GM12878 (cell line): Measurements from ENCODE around the gene TGFBRAP1. TPM values are rescaled to one million over a fixed set of nuclear protein-coding genes. Genes with fewer than 3 reads are reported as not detected.

Experiments used
- ATAC-seq: fragments of 200-7000 bp; cut with Tn5 transposase; 3 replicates; pipeline ENCODE4 v1.9.1; 2020; ENCODE audit warnings: mild to moderate bottlenecking, moderate library complexity
- BruUV-seq: library from RNA; stranded (reverse); fragments of 400-500 nt; replicated peaks from 2 replicates; lab custom pipeline; 2021; lab: Mats Ljungman, UMichigan
- CTCF ChIA-PET: fragments of 300-600 bp; sonication (Branson Sonifier 250); formaldehyde crosslinking; extraction: SDS; loops from one replicate; lab custom pipeline; 2021; ENCODE audit warnings: inconsistent platforms; lab: Yijun Ruan, JAX
- POLR2A ChIA-PET: fragments of 350-600 bp; formaldehyde crosslinking; extraction: SDS; loops from one replicate; lab custom pipeline; 2021; ENCODE audit warnings: inconsistent platforms; lab: Charles Lee
- RAD21 ChIA-PET: fragments of 300-600 bp; sonication (Branson Sonifier 250); formaldehyde crosslinking; loops from one replicate; lab custom pipeline; 2023; ENCODE audit warnings: antibody characterized with exemption; ENCODE audit not compliant: unreplicated experiment; lab: Charles Lee
- SMC1A ChIA-PET: fragments of 300-600 bp; sonication (Branson Sonifier 250); formaldehyde crosslinking; loops from one replicate; lab custom pipeline; 2023; ENCODE audit not compliant: unreplicated experiment, uncharacterized antibody; lab: Charles Lee
- DNase-seq: peaks from one replicate; pipeline ENCODE4 v3.0.0-alpha.2; 2011; ENCODE audit warnings: low read depth, low spot score
- FAIRE-seq: peaks from 3 replicates; lab custom pipeline; 2011; peaks lifted over from hg19 to GRCh38; lab: Jason Lieb, UNC
- H2AFZ ChIP-seq: 2 replicates; pipeline ENCODE4 v1.6.0; 2011; ENCODE audit warnings: low read depth, low read length, control low read depth; ENCODE audit not compliant: control insufficient read depth
- H3K27ac ChIP-seq: 2 replicates; pipeline ENCODE4 v1.5.1; 2011; ENCODE audit warnings: control low read depth; ENCODE audit not compliant: control insufficient read depth, insufficient read depth
- H3K27me3 ChIP-seq, 2 experiments: replicated peaks in 1 of 2; 2 replicates each; pipeline versions ENCODE4 v1.6.0 to v1.6.1; 2011; ENCODE audit warnings: low read length in 1 of 2; ENCODE audit not compliant: control insufficient read depth in 2 of 2, insufficient read depth in 2 of 2
- H3K36me3 ChIP-seq, 2 experiments: 2 replicates each; pipeline ENCODE4 v1.5.1; 2011; ENCODE audit warnings: low read length in 1 of 2; ENCODE audit not compliant: control insufficient read depth in 2 of 2, insufficient read depth in 2 of 2
- H3K4me1 ChIP-seq: 2 replicates; pipeline ENCODE4 v1.6.1; 2011; ENCODE audit warnings: mild to moderate bottlenecking, low read length, moderate library complexity, mixed read lengths; ENCODE audit not compliant: control insufficient read depth, insufficient read depth
- H3K4me2 ChIP-seq: 2 replicates; pipeline ENCODE4 v1.6.0; 2011; ENCODE audit warnings: control low read depth; ENCODE audit not compliant: control insufficient read depth, insufficient read depth
- H3K4me3 ChIP-seq: fragments of 200-600 bp; sonication (generic); 2 replicates; pipeline ENCODE4 v1.5.1; 2016
- H3K79me2 ChIP-seq: 2 replicates; pipeline ENCODE4 v1.6.0; 2011; ENCODE audit warnings: low read length; ENCODE audit not compliant: control insufficient read depth, insufficient read depth
- H3K9ac ChIP-seq: 2 replicates; pipeline ENCODE4 v1.8.0; 2011; ENCODE audit warnings: low read length, control low read depth, mixed read lengths; ENCODE audit not compliant: control insufficient read depth, insufficient read depth
- H3K9me3 ChIP-seq: replicated peaks from 3 replicates; pipeline ENCODE4 v1.5.1; 2011; ENCODE audit warnings: mild to moderate bottlenecking, low read length; ENCODE audit not compliant: control insufficient read depth, insufficient read depth
- H4K20me1 ChIP-seq: 2 replicates; pipeline ENCODE4 v1.6.0; 2011; ENCODE audit not compliant: control insufficient read depth, insufficient read depth
- BRCA1 ChIP-seq: IDR thresholded peaks from 2 replicates; pipeline ENCODE4 v1.6.1; 2011; ENCODE audit warnings: low read depth, low read length, improper control_type of control experiment
- CEBPB ChIP-seq, 2 experiments: fragments of 150-350 bp in 1 of 2; IDR thresholded peaks; 2 replicates each; pipeline ENCODE4 v1.6.1; 2012 to 2014; ENCODE audit warnings: low read depth in 2 of 2, low read length in 2 of 2, borderline replicate concordance in 1 of 2, inconsistent platforms in 1 of 2
- HDAC2 ChIP-seq: fragments of 200-600 bp; sonication (generic); IDR thresholded peaks from 2 replicates; pipeline ENCODE4 v1.6.1; 2017
- KAT2A ChIP-seq: conservative IDR thresholded peaks from 2 replicates; pipeline ENCODE4 v1.6.1; 2011; ENCODE audit warnings: low read depth, low read length; ENCODE audit not compliant: control insufficient read depth
- MAX ChIP-seq: IDR thresholded peaks from 2 replicates; pipeline ENCODE4 v1.6.1; 2012; ENCODE audit warnings: low read depth, low read length, improper control_type of control experiment
- MEF2B ChIP-seq: fragments of 450-650 bp; IDR thresholded peaks from 2 replicates; pipeline ENCODE4 v1.6.1; 2018; ENCODE audit warnings: mild to moderate bottlenecking, moderate library complexity; ENCODE audit not compliant: partially characterized antibody, poor library complexity, severe bottlenecking
- RELA ChIP-seq: fragments of 450-650 bp; IDR thresholded peaks from 2 replicates; pipeline ENCODE4 v1.8.0; 2014; ENCODE audit warnings: borderline replicate concordance; ENCODE audit not compliant: partially characterized antibody
- RFX5 ChIP-seq: IDR thresholded peaks from 2 replicates; pipeline ENCODE4 v1.6.1; 2011; ENCODE audit warnings: low read depth, low read length, improper control_type of control experiment
- WGBS: methylation state at CpG from one replicate; pipeline ENCODE4 v1.1.6; 2016; ENCODE audit warnings: low lambda C conversion rate; ENCODE audit not compliant: insufficient replicate concordance, insufficient coverage; ENCODE audit errors: missing lambda C conversion rate; 5-methylcytosine and 5-hydroxymethylcytosine counted together
- in situ Hi-C: fragments of 300-500 bp; cut with MboI; formaldehyde crosslinking; loops from 9 replicates; pipeline ENCODE4 v1.14.3; 2018; ENCODE audit warnings: mixed read lengths
- intact Hi-C: fragments of 100-400 bp; cut with micrococcal nuclease; formaldehyde crosslinking; loops from one replicate; pipeline ENCODE4 v1.14.2; 2022; ENCODE audit not compliant: unreplicated experiment
- polyA plus RNA-seq, 11 experiments: library from polyadenylated mRNA; depleted of rRNA in 4 of 11; unstranded in 6 of 11; stranded (reverse) in 5 of 11; fragments of >200 nt; fragmentation: Nextera tagmentation in 4 of 11; fragmentation: Illumina TruSeq in 1 of 11; extraction: Ambion mirVana in 4 of 11; extraction: Trizol in 1 of 11; gene quantifications; 1 replicate in 1 of 11; 2 replicates in 10 of 11; pipeline versions ENCODE4 v1.2.1 to v1.2.3, GENCODE V29; 2011 to 2016; ENCODE audit warnings: inconsistent platforms in 2 of 11, missing spikeins in 2 of 11, low read depth in 1 of 11
- total RNA-seq, 4 experiments: library from RNA; depleted of rRNA in 3 of 4; stranded (reverse); fragments of >200 nt in 3 of 4; fragmentation: Illumina TruSeq in 1 of 4; extraction: Trizol in 1 of 4; gene quantifications; 2 replicates each; pipeline versions ENCODE4 v1.2.1 to v1.2.3, GENCODE V29; 2013 to 2021

Gene TGFBRAP1
- total and polyA plus RNA-seq, 10 of the 15 experiments (the other 5 are each of a cell fraction or from before 2014, with no cell fraction given), result 7.9 to 37.4 (median 23.7) TPM

GRCh38 chr2:105376010-105376409 lies 46.5 kb upstream of the TGFBRAP1 start:
- Histone ChIP-seq H3K4me2 (no peak overlapping the region), H3K4me3 (no peak overlapping the region), H3K9me3 (no peaks in the 10 kb centered on the region), H3K9ac (no peak overlapping the region), H3K4me1 (peaks cover 13% of the 10 kb centered on the region), H2AFZ (no peak overlapping the region), H3K79me2 (no peaks in the 10 kb centered on the region; the same call in none of the 2 replicates), H3K27me3 (no peaks in the 10 kb centered on the region), H3K36me3 (no peaks in the 10 kb centered on the region), H3K27ac (no peak overlapping the region), H4K20me1 (no peaks in the 10 kb centered on the region)
- BruUV-seq, result no TSS peak
- no peak for FAIRE-seq
- ChIA-PET RAD21 (no interaction called here), SMC1A (interaction anchor here (0.7 to 1.9 kb wide), 3 partner anchors 11 to 146 kb away, joined by 3 to 5 read pairs (median 3); no protein-coding TSS in a partner anchor), CTCF (no interaction called here), POLR2A (no interaction called here)
- TF ChIP-seq MAX, result no peak
- TF ChIP-seq BRCA1, result no peak
- TF ChIP-seq HDAC2, result no peak
- TF ChIP-seq KAT2A, result no peak
- TF ChIP-seq CEBPB (IDR thresholded peaks at IDR 0.05; ENCODE audit: borderline replicate concordance in 1 of 2, low read depth in 2 of 2, low read length in 2 of 2), result no peak
- no peak for TF ChIP-seq MEF2B
- no peak for TF ChIP-seq RELA
- no peak for TF ChIP-seq RFX5
- in situ Hi-C loops, result no loop called here
- ATAC-seq, result no peak
- DNase-seq, result no peak
- WGBS, result 61% methylated on average over 11 of the region's 11 CpGs
- intact Hi-C loops, result loop anchor here (10.0 kb wide), 1 partner anchor 369 kb away; the partner anchor contains the start of gene NCK2
